GM18499 (cell line): ENCODE data around the gene NR3C1.
A peak's percentile ranks its signal among the peaks of the same experiment; 100 is the strongest.

Experiments
- ATAC-seq: cut with Tn5 transposase; IDR thresholded peaks from one replicate; pipeline ENCODE4 v1.9.1; 2021; ENCODE audit warnings: moderate number of reproducible peaks; ENCODE audit not compliant: insufficient read depth, unreplicated experiment

Gene NR3C1

GRCh38 chr5:143427122-143427735 lies 23.7 kb upstream of the NR3C1 start:
- no peak for ATAC-seq

- peak; percentile 48 for ATAC-seq
Measured at GRCh38 chr5:143426437-143426991, 23.0 kb upstream of the NR3C1 start.

GRCh38 chr5:143425835-143426234 lies 22.3 kb upstream of the NR3C1 start:
- ATAC-seq = no peak

- peak; percentile 51 for ATAC-seq
Measured at GRCh38 chr5:143418140-143418866, 14.8 kb upstream of the NR3C1 start.

- no peak for ATAC-seq
Measured at GRCh38 chr5:143417503-143418139, 14.1 kb upstream of the NR3C1 start.

- no peak for ATAC-seq
Measured at GRCh38 chr5:143416411-143416810, 12.9 kb upstream of the NR3C1 start.

GRCh38 chr5:143413958-143414669 lies 10.6 kb upstream of the NR3C1 start:
- peak; percentile 51 for ATAC-seq

GRCh38 chr5:143412661-143413342 lies 9.3 kb upstream of the NR3C1 start:
- no peak for ATAC-seq

- ATAC-seq = no peak
Measured at GRCh38 chr5:143409926-143410325, 6.4 kb upstream of the NR3C1 start.

GRCh38 chr5:143406408-143406807 lies 2.9 kb upstream of the NR3C1 start:
- no peak for ATAC-seq

GRCh38 chr5:143405849-143406098 lies 2.3 kb upstream of the NR3C1 start:
- no peak for ATAC-seq

GRCh38 chr5:143405063-143405848 lies 1.8 kb upstream of the NR3C1 start:
- no peak for ATAC-seq

- no peak for ATAC-seq
Measured at GRCh38 chr5:143404416-143405062, 1.1 kb upstream of the NR3C1 start.

GRCh38 chr5:143403334-143403592 lies 223 bp downstream of the NR3C1 start:
- ATAC-seq = no peak

GRCh38 chr5:143402553-143403333 lies 743 bp downstream of the NR3C1 start:
- no peak for ATAC-seq

- ATAC-seq = no peak
Measured at GRCh38 chr5:143402017-143402552, 1.4 kb downstream of the NR3C1 start.

GRCh38 chr5:143401227-143402016 lies 2.1 kb downstream of the NR3C1 start:
- ATAC-seq = no peak
